Right ventricle myocardium superior (tissue), 1 donor: ENCODE data around the gene ZFYVE27. TPM values are rescaled to one million over a fixed set of nuclear protein-coding genes. Genes with fewer than 3 reads are reported as not detected.

Experiments
- ATAC-seq: fragments of 200-7000 bp; cut with Tn5 transposase; one replicate; pipeline ENCODE4 v1.9.1; 2020; ENCODE audit warnings: mild to moderate bottlenecking; ENCODE audit not compliant: poor library complexity
- DNase-seq: peaks from one replicate; pipeline ENCODE4 v3.0.0-alpha.2; 2020
- intact Hi-C: fragments of 100-400 bp; cut with DNase I; formaldehyde crosslinking; loops from one replicate; pipeline ENCODE4 v1.11.2; 2022
- total RNA-seq: library from RNA; stranded (reverse); fragmentation: NEBNext Ultra II Directional; extraction: Animal tissue kit (Norgen Biotek cat#: 25700); gene quantifications from one replicate; pipeline ENCODE4 v1.2.1, GENCODE V29; 2021
- donor health status: DM: no; HTN: yes; CAD: no; lungs with severe emphysema.

Gene ZFYVE27
- total RNA-seq, 1 donor from 2014 or later, result 10.6 TPM

GRCh38 chr10:97763947-97764346, 27.0 kb downstream of the ZFYVE27 start:
- ATAC-seq (no peak), DNase-seq (no peak)
- intact Hi-C loops, result no loop called here

DNA sequence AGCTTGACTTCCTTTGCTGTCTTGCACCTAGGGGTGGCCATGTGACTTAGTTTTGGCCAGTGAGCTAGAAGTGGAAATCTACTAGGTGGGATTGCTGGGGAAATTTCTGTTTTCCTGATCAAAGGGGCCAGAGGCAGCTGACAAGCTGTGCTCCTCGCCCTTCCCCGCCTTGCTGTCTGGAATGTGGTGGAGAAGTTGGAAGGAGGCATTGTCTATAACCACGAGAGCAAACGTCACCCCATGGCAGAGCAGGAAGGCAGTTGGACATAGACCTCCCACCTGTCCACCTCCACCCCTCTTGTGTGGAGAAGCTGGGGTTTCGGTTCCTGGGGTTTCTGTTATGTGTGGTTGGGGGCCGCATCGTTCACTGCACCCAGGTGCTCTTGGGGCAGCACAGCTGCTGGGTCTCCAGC, 27.6 kb downstream of the ZFYVE27 start:
- intact Hi-C loops, result no loop called here
- no peak for DNase-seq
- ATAC-seq, result no peak

DNA sequence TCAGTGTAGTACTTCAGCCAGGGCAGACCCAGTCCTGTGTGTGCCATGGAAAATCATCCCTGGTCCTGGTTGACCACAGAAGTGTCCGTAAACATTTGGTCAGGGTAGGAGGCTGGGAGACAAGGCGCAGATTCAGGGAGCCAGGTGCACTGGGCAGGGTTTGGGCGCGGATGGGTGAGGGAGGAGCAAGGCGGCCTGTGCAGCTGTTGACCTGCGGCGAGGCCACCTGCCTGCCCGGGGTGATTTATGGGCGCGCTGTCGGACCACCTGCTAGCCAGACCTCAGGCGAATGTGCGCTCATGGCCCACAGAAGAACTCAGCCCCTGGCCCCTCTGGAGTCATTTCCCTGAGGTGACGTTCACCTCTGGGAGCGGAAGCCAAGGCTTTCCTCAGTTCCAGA, 28.3 kb downstream of the ZFYVE27 start:
- ATAC-seq (no peak), DNase-seq (no peak)
- intact Hi-C loops, result no loop called here

DNA sequence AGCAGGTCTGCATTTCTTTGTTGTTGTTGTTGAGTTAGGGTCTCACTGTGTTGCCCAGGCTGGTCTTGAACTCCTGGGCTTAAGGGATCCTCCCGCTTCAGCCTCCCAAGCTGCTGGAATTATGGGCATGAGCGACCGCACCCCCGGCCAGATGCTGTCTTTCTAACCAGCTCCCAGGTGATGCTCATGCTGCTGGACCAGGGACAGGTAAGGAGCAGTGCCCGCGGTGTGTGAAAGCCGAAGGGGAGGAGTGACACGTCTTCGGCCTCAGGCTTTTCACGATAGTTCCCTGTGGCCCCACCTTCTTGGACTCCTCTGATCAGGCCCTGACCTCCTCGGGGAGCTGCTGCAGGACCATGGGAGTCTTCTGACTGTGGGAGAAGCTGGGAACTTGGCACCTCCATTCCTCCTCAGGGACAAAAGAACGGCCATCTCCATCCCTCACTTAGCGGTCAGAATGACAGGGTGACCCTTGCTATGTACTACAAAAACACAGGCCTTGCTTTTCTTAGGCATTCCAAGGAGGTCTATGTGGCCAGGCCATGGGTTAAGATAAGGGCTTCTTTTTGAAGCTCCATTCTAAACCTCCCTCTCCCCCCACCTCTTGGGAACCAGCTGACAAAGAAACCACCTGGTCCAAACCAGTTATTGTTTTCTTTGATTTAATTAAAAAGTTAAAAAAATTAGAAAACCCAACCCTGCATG, 29.3 kb downstream of the ZFYVE27 start:
- ATAC-seq (no peak), DNase-seq (no peak)
- intact Hi-C loops, result no loop called here

- intact Hi-C loops, result no loop called here
- ATAC-seq, result no peak
Observed at GRCh38 chr10:97766996-97767924, 30.3 kb downstream of the ZFYVE27 start.

GRCh38 chr10:97768322-97769315, 31.7 kb downstream of the ZFYVE27 start:
- DNase-seq (peak; percentile 6), ATAC-seq (no peak)
- intact Hi-C loops, result no loop called here

More at GRCh38 chr10:97766996-97767924, 30.3 kb downstream of the ZFYVE27 start:
- DNase-seq, result peak; percentile 33

DNA sequence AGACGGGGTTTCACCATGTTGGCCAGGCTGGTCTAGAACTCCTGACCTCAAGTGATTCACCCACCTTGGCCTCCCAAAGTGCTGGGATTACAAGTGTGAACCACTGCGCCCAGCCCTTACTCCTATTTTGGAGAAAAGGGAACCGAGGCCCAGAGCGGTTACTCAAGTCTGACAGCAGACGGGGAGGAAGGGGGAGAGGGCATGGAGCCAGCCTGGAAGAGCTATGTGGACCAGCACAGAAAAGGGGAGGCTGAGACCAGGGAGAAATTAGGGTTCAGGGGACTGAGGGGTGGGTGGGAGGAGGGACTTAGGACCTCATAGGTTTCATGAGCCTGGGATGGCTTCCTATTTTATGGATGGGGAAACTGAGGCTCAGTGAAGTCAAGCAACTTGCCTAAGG, 33.3 kb downstream of the ZFYVE27 start:
- intact Hi-C loops, result no loop called here
- no peak for ATAC-seq
- DNase-seq, result peak; percentile 20

GRCh38 chr10:97771055-97771891, 34.3 kb downstream of the ZFYVE27 start:
- intact Hi-C loops, result no loop called here
- no peak for DNase-seq

GRCh38 chr10:97771913-97772823, 35.2 kb downstream of the ZFYVE27 start, which contains the start of gene SFRP5:
Gene SFRP5, minus strand, starts transcription at chr10:97771999. Its CDS starts 166 bp downstream, at chr10:97771833.
- intact Hi-C loops, result no loop called here
- DNase-seq, result no peak
- peak; percentile 60 for ATAC-seq

More at GRCh38 chr10:97771055-97771891, 34.3 kb downstream of the ZFYVE27 start:
- no peak for ATAC-seq

DNA sequence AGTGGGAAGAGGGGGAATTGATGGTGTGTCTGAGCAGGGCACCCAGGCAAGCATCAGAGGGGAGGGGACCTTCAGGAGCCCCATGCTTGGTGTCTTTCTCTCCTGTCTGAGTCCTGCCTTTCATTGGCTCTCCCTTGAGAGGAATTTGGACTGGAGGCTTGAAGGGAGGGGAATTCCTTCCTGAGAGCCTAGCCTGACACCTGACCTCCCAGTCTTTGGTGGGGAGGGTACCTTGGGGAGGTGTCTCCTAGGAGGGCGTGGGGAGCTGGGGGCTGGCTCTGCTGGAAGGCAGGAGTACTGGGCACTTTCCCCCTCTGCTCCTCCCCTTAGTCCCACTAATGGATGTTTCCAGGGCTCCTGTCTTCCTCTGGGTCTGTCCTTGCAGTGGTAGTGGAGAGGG, 36.2 kb downstream of the ZFYVE27 start:
- intact Hi-C loops, result no loop called here
- ATAC-seq (no peak), DNase-seq (no peak)

DNA sequence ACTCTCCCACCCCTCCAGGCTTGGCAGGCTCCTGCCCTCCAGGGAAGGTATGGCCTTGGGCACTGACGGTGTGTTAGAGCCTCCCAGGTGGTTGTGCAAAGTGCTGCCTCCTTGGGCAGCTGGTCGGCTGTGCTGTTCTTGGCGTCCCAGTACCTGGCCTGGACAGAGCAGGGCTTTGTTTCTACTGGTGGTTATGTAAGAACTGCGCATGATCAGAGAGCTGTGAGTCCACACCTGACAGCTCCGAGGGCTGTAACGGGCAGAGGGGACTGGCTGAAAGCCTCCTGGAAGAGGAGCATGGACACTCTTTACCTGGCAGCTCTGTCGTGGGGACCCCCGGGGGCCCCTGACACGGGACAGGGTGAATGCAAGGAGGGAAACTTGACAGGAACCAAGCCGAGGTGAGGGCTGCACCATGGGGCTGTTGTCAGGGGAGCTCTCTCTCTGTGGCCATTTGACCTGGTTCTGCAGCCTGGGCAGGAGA, 37.9 kb downstream of the ZFYVE27 start:
- ATAC-seq (no peak), DNase-seq (no peak)
- intact Hi-C loops, result no loop called here

- intact Hi-C loops, result no loop called here
- no peak for ATAC-seq
- no peak for DNase-seq
Observed at GRCh38 chr10:97777143-97777542, 40.2 kb downstream of the ZFYVE27 start.

- no peak for ATAC-seq
- no peak for DNase-seq
- intact Hi-C loops, result no loop called here
Observed at GRCh38 chr10:97778452-97779302, 41.7 kb downstream of the ZFYVE27 start.

GRCh38 chr10:97779492-97779891, 42.6 kb downstream of the ZFYVE27 start:
- no peak for ATAC-seq
- intact Hi-C loops, result no loop called here
- DNase-seq, result no peak

DNA sequence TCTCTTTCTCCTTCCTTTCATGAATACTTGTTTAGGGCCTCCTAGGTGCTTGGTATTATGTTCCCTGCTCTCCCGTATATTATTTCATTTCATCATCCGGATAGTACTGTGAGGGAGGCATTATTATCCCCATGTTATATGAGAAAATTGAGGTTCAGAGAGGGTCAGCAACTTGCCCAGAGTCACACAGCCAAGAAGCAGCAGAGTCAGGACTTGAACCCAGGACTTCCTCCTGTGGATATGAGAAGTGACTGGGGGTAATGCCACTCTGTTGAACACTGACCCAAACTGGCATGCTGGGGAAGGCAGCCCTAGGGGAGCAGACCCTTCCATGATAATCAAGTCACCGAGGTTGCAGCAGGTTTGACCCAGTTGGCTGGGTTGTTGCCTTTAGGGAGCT, 43.0 kb downstream of the ZFYVE27 start:
- no peak for DNase-seq
- intact Hi-C loops, result no loop called here
- no peak for ATAC-seq
